Muscle layer of colon (tissue), 2 donors: ENCODE measurements around the gene RPS6KA2.
"Not testable (repeated sequence)": the region's sequence is repeated elsewhere in the genome, so short reads cannot be mapped to it uniquely, and the experiment has no call there.

Experiments used
- H3K27ac ChIP-seq: one replicate; pipeline ENCODE4 v1.7.0; 2013; ENCODE audit warnings: low read depth, mild to moderate bottlenecking, low read length, moderate library complexity
- H3K27me3 ChIP-seq, 2 donors: one replicate each; pipeline ENCODE4 v1.7.0; 2013; ENCODE audit warnings: low read length in 2 of 2, mild to moderate bottlenecking in 2 of 2; ENCODE audit not compliant: insufficient read depth in 2 of 2, control insufficient read depth in 1 of 2
- H3K36me3 ChIP-seq: one replicate; pipeline ENCODE4 v1.7.0; 2013; ENCODE audit warnings: mild to moderate bottlenecking, low read length; ENCODE audit not compliant: insufficient read depth
- H3K4me1 ChIP-seq: one replicate; pipeline ENCODE4 v1.7.0; 2013; ENCODE audit warnings: mild to moderate bottlenecking, low read length; ENCODE audit not compliant: insufficient read depth
- H3K4me3 ChIP-seq, 2 donors: one replicate each; pipeline ENCODE4 v1.7.0; 2013; ENCODE audit warnings: low read length in 2 of 2, low read depth in 1 of 2, mild to moderate bottlenecking in 1 of 2, moderate library complexity in 1 of 2
- H3K9ac ChIP-seq: one replicate; pipeline ENCODE4 v1.7.0; 2013; ENCODE audit warnings: low read length
- H3K9me3 ChIP-seq: one replicate; pipeline ENCODE4 v1.7.0; 2013; ENCODE audit warnings: mild to moderate bottlenecking, low read length
- donor health status: abdominal sarcoma.
- donor health status: Adenocarcinoma of cecum.

Gene RPS6KA2

DNA sequence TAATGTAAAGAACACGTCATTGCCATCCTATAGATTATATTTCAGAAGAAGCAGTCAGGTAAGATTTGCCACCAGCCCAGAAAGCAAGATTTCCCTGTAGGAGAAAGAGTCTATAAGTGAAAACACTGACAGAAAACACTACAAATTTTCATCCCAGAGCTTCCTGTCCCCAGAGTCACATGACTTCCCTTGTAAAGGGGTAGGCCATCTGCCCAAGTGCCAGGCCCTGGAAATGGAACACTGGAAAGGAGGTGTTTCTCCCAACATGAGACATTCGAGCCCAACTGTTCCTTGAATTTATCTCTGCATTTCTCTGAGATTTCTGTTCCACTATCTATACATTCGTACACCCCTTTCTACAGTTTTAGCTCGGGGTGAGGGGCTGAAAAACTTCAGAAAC lies 87.5 kb downstream of the RPS6KA2 start:
- Histone ChIP-seq H3K9me3 (no peaks in the 10 kb centered on the region), H3K27ac (no peak overlapping the region), H3K27me3 (no peaks in the 10 kb centered on the region)

DNA sequence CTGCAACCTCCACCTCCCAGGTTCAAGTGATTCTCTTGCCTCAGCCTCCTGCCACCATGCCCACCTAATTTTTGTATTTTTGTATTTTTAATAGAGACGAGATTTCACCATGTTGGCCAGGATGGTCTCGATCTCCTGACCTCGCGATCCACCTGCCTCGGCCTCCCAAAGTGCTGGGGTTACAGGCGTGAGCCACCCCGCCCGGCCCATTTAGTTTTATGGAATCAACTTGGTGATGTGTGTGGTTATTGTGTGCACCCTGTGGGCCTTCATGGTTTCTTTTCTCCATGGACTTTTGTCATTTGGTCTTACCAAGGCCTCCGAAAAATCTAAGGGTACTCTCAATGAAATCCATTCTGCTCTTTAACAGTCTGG lies 88.1 kb downstream of the RPS6KA2 start:
- H3K4me1 ChIP-seq, H3K36me3 ChIP-seq, H3K9ac ChIP-seq, H3K27me3 ChIP-seq, H3K4me3 ChIP-seq, H3K9me3 ChIP-seq, H3K27ac ChIP-seq: not testable (repeated sequence)

More for the DNA sequence above, 87.5 kb downstream of the RPS6KA2 start:
- no peaks in the 10 kb centered on the region for H3K4me1 ChIP-seq
- no peak overlapping the region for H3K9ac ChIP-seq
- no peaks in the 10 kb centered on the region for H3K36me3 ChIP-seq
- H3K4me3 ChIP-seq, result no peak overlapping the region

DNA sequence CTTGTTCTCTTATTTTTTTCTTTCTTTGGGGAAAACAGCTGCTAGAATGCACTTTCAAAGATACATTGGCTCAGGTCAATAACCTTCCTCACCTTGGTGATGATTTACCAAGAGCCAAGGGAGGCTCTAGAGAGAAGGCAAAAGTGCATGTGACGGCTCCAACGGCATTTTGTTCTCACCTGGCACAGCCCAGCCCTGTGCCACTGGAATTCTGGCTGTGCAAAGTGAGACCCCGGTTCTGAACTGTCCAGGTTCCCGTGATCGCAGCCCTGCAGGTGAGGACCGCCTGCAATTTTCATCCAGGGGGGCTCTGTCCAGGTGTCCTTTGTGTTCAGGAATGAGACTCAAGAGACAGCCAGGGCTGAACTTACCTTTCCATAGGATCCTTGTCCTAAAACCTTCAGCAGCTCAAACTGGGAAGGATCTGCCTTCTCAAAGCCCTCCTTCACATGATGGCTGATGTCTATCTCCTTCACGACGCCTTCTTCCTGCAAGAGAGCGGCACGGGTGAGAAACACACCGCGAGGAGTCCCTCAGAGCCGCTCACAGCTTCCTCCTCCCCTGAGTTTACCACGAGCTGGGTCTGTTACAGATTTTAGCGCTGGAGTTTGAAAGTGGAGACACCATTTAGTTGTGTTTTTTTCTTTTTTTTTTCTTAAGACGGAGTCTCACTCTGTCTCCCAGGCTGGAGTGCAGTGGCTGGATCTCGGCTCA lies 88.6 kb downstream of the RPS6KA2 start:
- no peak overlapping the region for H3K4me3 ChIP-seq
- no peaks in the 10 kb centered on the region for H3K9me3 ChIP-seq

DNA sequence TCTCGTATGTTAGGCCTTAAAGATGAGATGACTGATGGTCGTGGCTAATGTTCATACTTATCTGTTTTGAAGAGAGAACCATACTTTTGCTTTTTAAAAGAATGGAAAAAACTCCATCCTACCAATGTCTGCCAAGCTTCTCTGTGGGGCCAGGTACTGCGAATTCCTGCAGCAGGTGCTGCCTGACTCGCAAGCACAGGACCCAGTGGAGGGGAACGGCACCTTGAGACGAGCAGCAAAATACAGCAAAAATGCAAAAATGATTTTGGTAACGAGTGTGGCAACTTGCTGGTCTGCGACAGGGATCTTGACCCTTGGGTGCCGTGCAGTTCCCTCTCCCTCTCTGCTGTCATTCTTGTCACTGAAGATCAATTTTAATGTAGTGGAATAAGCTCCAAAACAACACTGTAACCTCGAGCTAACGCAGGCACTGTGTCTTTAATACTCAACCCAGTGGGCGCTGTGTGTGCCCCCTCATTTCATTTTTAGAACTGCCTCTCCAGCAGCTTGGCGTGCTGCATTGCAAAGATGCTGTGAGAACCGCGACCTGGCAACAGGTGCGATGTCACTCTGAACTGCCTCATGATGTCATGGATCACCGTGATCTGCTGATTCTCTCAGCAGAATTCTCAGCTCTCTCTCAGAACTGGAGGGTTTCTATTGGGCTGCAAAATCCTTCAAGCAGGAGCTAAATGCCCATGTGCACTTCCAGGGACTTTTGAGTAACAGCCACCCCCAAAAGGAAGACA lies 92.2 kb downstream of the RPS6KA2 start:
- Histone ChIP-seq H3K9ac (no peak overlapping the region), H3K4me3 (no peak overlapping the region), H3K27me3 (no peaks in the 10 kb centered on the region), H3K36me3 (no peaks in the 10 kb centered on the region), H3K9me3 (no peaks in the 10 kb centered on the region), H3K27ac (no peak overlapping the region), H3K4me1 (no peaks in the 10 kb centered on the region)

More for the DNA sequence above, 88.6 kb downstream of the RPS6KA2 start:
- Histone ChIP-seq H3K9ac (no peak overlapping the region), H3K36me3 (no peaks in the 10 kb centered on the region), H3K4me1 (no peaks in the 10 kb centered on the region), H3K27ac (no peak overlapping the region), H3K27me3 (no peaks in the 10 kb centered on the region)

DNA sequence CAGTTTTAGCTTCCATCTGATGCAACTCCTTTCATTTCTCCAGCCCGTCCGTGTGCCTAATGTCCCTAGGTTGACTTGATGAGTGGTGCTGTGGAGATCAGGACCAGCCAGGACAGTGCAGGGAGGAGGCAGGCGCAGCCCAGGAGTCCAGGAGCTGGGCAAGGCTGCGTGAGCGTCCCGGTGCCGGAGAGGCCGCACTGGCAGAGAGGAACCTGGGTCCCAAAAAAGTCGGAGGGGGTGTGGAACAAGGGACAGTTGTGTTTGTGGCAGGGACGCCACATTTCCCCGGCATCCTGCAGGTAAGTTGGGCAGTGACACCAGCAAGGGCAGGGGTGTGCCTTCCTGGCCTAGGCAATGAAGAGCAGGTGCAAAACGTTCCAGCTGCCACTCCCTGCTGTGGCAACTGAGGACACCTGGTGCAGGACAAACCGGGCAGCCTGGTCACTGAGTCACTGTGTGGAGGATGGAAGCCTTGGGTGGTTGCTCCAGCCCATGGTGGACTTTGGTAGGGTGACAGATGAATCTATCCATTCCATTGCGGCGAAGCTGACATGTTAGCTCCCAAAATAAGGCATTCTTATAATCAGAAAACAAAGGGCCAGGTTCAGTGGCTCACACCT lies 93.7 kb downstream of the RPS6KA2 start:
- Histone ChIP-seq H3K4me1 (no peaks in the 10 kb centered on the region), H3K9ac (no peak overlapping the region), H3K36me3 (no peaks in the 10 kb centered on the region), H3K4me3 (no peak overlapping the region), H3K27me3 (no peaks in the 10 kb centered on the region), H3K27ac (no peak overlapping the region), H3K9me3 (no peaks in the 10 kb centered on the region)

DNA sequence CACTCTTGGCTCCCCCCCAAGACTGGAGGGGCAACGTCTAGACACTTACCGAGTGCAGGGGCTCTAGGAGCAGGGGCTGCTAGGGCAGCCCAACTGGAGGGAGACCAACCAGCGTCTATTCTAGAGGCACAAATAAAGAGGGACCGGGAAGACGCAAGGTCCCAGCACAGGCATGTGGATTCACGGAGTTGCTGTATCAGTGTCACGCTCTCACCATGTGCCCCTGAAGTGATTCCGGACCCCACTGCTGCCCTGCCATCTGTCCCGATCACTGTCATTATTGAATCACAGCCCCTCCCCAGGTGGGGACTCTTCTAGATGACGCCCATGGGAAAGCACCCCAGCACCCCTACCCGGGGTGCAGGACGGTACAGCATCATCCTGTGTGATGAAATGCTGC lies 94.7 kb downstream of the RPS6KA2 start:
- H3K4me3 ChIP-seq, result no peak overlapping the region
- H3K27ac ChIP-seq, result no peak overlapping the region
- H3K27me3 ChIP-seq, result no peaks in the 10 kb centered on the region
- no peaks in the 10 kb centered on the region for H3K36me3 ChIP-seq
- no peaks in the 10 kb centered on the region for H3K4me1 ChIP-seq
- no peaks in the 10 kb centered on the region for H3K9me3 ChIP-seq
- no peak overlapping the region for H3K9ac ChIP-seq

DNA sequence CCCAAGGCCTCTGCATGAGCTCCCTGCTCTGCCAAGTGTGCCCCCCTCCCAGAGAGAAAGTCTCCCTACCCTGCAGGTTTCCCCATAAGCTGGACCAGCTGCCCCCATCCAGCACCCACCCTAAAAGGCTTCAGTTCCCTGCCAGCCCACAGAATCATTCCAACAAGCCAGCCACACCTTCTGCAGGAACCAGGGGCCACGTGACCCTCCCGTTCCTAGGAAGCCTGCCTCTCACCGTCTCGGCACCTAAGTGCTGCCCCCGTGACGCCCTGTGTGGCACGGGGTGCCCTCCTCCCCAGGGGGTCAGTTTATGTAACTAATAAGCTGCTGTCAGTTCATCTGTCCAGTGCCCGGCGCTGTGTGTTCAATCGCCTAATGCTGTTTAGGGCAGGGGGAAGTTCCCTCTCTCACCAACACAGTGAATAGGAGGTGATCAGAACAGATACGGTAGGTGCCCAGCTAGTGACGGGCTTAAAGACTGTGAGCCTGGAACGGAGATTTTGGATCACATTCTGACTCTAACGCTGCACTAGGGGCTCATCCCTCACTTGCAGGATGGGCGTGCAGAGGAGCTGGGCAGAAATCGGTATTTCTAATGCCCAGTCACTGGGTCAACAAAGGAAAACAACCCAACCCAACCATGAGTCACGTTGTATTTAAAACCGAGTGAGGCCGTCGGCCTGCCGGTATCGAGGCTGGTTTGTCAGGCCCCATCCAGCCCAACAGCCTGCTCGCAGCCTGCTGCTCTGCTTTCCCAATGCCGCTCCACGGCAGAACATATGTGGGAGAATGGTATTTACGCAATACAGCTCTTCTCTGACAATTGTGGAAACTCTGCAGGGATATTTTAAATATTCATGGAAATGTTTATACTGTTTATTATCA lies 96.6 kb downstream of the RPS6KA2 start:
- no peak overlapping the region for H3K4me3 ChIP-seq
- H3K4me1 ChIP-seq, result no peaks in the 10 kb centered on the region
- no peaks in the 10 kb centered on the region for H3K27me3 ChIP-seq
- H3K9ac ChIP-seq, result no peak overlapping the region
- no peaks in the 10 kb centered on the region for H3K9me3 ChIP-seq
- H3K27ac ChIP-seq, result no peak overlapping the region
- H3K36me3 ChIP-seq, result no peaks in the 10 kb centered on the region

DNA sequence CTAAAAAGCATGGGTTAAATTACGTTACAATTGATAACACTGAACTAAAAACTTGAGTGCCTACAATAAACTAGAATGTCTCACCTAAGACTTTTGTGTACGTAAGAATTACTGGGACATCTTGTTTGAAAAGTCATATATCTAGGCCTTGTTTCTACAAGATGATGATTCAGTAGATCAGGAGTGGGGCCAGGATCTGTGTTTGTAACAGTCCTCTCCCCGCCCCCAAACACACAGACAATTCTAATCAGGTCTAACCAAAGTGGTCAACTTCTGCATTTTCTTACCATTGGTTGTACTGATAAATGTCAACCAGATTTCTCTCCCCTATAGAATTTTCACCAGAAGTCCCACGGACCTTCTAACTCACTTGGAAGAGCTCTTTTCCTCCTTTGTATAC lies 97.5 kb downstream of the RPS6KA2 start:
- no peak overlapping the region for H3K27ac ChIP-seq
- no peaks in the 10 kb centered on the region for H3K36me3 ChIP-seq

DNA sequence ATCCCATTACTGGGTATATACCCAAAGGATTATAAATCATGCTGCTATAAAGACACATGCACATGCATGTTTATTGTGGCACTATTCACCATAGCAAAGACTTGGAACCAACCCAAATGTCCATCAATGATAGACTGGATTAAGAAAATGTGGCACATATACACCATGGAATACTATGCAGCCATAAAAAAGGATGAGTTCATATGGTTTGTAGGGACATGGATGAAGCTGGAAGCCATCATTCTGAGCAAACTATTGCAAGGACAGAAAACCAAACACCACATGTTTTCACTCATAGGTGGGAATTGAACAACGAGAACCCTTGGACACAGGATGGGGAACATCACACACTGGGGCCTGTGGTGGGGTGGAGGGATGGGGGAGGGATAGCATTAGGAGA lies 98.0 kb downstream of the RPS6KA2 start:
- H3K36me3 ChIP-seq, H3K27ac ChIP-seq, H3K9me3 ChIP-seq, H3K4me1 ChIP-seq, H3K4me3 ChIP-seq, H3K27me3 ChIP-seq, H3K9ac ChIP-seq: not testable (repeated sequence)

More for the DNA sequence above, 97.5 kb downstream of the RPS6KA2 start:
- Histone ChIP-seq H3K9ac (no peak overlapping the region), H3K9me3 (no peaks in the 10 kb centered on the region), H3K4me3 (no peak overlapping the region), H3K27me3 (no peaks in the 10 kb centered on the region), H3K4me1 (no peaks in the 10 kb centered on the region)

DNA sequence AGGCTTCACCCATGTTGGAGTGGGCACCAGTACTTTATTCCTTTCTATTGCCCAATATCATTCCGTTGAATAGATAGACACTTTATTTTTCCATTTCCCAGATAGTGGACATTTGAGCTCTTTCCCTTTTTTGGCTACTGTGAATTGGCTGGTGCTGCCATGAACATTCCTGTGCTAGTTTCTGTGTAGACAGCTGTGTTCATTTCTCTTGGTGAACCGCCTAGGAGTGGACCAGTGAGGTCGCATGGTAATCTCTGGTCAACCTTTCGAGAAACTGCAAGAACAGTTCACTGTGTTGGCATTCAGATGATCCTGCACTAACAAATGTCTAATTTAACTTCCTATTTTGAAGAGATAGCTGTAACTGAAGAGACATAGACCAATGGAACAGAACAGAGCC lies 99.2 kb downstream of the RPS6KA2 start:
- Histone ChIP-seq H3K9ac (no peak overlapping the region), H3K27ac (no peak overlapping the region), H3K27me3 (no peaks in the 10 kb centered on the region), H3K4me3 (no peak overlapping the region), H3K4me1 (no peaks in the 10 kb centered on the region), H3K36me3 (no peaks in the 10 kb centered on the region), H3K9me3 (no peaks in the 10 kb centered on the region)

DNA sequence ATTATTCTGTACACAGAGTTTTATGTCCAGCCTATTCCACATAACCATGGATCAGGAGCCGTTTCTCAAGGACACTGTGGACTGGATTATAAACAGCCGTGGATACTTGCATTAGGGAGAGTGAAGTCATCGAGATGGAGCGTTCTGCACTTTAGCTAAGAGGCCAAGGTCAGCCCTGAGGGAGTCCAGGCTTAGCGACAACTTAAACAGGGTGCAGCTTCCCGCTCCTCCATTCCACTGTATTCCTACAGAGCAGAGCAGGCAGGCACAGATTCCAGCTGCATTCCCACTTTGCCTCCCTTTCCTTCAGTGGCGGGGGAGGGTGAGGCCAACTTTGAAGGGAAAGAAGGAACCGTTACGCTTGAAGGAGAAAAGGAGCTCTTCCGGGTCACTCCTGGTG lies 100.1 kb downstream of the RPS6KA2 start:
- H3K27me3 ChIP-seq, result no peaks in the 10 kb centered on the region
- no peak overlapping the region for H3K9ac ChIP-seq
- H3K27ac ChIP-seq, result no peak overlapping the region
- H3K4me1 ChIP-seq, result no peaks in the 10 kb centered on the region
- no peaks in the 10 kb centered on the region for H3K36me3 ChIP-seq
- H3K4me3 ChIP-seq, result no peak overlapping the region
- H3K9me3 ChIP-seq, result no peaks in the 10 kb centered on the region
